Stimulated activated CD4-positive, alpha-beta T cell treated with anti-CD3 and anti-CD28 coated beads, Interleukin-15, amount 100 ng/mL, for 24 hours (primary cell): ENCODE measurements around the gene WDR91.
A peak's percentile ranks its signal among the peaks of the same experiment; 100 is the strongest.

Experiments used
- DNase-seq: peaks from one replicate; pipeline ENCODE4 v3.0.0-alpha.2; 2020

The WDR91 gene

GRCh38 chr7:135158874-135159273, 52.5 kb downstream of the WDR91 start:
- DNase-seq = no peak

- no peak for DNase-seq
Observed at GRCh38 chr7:135158141-135158655, 53.1 kb downstream of the WDR91 start.

GRCh38 chr7:135156290-135156689, 55.0 kb downstream of the WDR91 start:
- no peak for DNase-seq

- DNase-seq = no peak
Observed at GRCh38 chr7:135154734-135155133, 56.6 kb downstream of the WDR91 start.

GRCh38 chr7:135152442-135152841, 58.9 kb downstream of the WDR91 start:
- no peak for DNase-seq

GRCh38 chr7:135151533-135151932, 59.8 kb downstream of the WDR91 start:
- DNase-seq = no peak

GRCh38 chr7:135151132-135151531, 60.2 kb downstream of the WDR91 start:
- no peak for DNase-seq

- DNase-seq = no peak
Observed at GRCh38 chr7:135150072-135150782, 61.1 kb downstream of the WDR91 start.

GRCh38 chr7:135147899-135148721, 63.2 kb downstream of the WDR91 start, which contains the start of gene TMEM140:
TSS of gene TMEM140 (plus strand) at chr7:135148072. CDS start at chr7:135164442, 16,370 bp downstream.
- peak; percentile 52 for DNase-seq

GRCh38 chr7:135147341-135147898, 63.9 kb downstream of the WDR91 start:
- DNase-seq = no peak

GRCh38 chr7:135143885-135144668, 67.2 kb downstream of the WDR91 start:
- no peak for DNase-seq
